A549 (cell line): Measurements from ENCODE around the gene TRPM4.
A peak's percentile ranks its signal among the peaks of the same experiment; 100 is the strongest.

Experiments
- CBX2 ChIP-seq: fragments of 200-600 bp; sonication (generic); IDR thresholded peaks from 2 replicates; pipeline ENCODE4 v1.6.1; 2016; ENCODE audit warnings: low read depth, mild to moderate bottlenecking, borderline replicate concordance
- CHD2 ChIP-seq: fragments of 150-350 bp; IDR thresholded peaks from 2 replicates; pipeline ENCODE4 v1.6.1; 2014; ENCODE audit warnings: low read length; ENCODE audit not compliant: partially characterized antibody
- KDM1A ChIP-seq: fragments of 200-600 bp; sonication (generic); IDR thresholded peaks from 2 replicates; pipeline ENCODE4 v1.6.1; 2016; ENCODE audit warnings: low read depth, mild to moderate bottlenecking
- KDM5A ChIP-seq: fragments of 200-600 bp; sonication (generic); IDR thresholded peaks from 2 replicates; pipeline ENCODE4 v1.6.1; 2016; ENCODE audit warnings: antibody characterized with exemption, mild to moderate bottlenecking
- MYC ChIP-seq: IDR thresholded peaks from 2 replicates; pipeline ENCODE4 v1.6.1; 2012; ENCODE audit warnings: mild to moderate bottlenecking, inconsistent platforms, low read length, improper control_type of control experiment, borderline replicate concordance
- RCOR1 ChIP-seq: fragments of 150-350 bp; IDR thresholded peaks from 2 replicates; pipeline ENCODE4 v1.6.1; 2014; ENCODE audit warnings: antibody characterized with exemption, low read length, low read depth
- RNF2 ChIP-seq: fragments of 200-600 bp; sonication (generic); IDR thresholded peaks from 2 replicates; pipeline ENCODE4 v1.6.1; 2016; ENCODE audit warnings: low read depth, mild to moderate bottlenecking, antibody characterized with exemption, moderate library complexity, borderline replicate concordance
- TF ChIP-seq, protein P1 (sequence below): IDR thresholded peaks from 2 replicates; pipeline ENCODE4 v1.6.1; 2012

GRCh38 chr19:49145573-49146407 is 11.8 kb upstream of the TRPM4 start:
- TF ChIP-seq KDM5A (no peak), RCOR1 (no peak), RNF2 (no peak), MYC (peak; percentile 53; the same call in 1 of the 2 replicates), KDM1A (no peak), CHD2 (no peak), CBX2 (no peak)
- TF ChIP-seq, protein P1, sequence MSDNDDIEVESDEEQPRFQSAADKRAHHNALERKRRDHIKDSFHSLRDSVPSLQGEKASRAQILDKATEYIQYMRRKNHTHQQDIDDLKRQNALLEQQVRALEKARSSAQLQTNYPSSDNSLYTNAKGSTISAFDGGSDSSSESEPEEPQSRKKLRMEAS, result peak; percentile 82
